HEK293T (cell line): ENCODE data around the gene KCNQ5.

Source experiments
- CTCF ChIA-PET: fragments of 350-600 bp; formaldehyde crosslinking; extraction: SDS; loops from one replicate; lab custom pipeline; 2021; ENCODE audit warnings: antibody characterized with exemption, inconsistent platforms; lab: Yijun Ruan, JAX
- POLR2A ChIA-PET: fragments of 350-600 bp; formaldehyde crosslinking; extraction: SDS; loops from one replicate; lab custom pipeline; 2020; ENCODE audit warnings: antibody characterized with exemption, inconsistent platforms; lab: Yijun Ruan, JAX
- DNase-seq: peaks from one replicate; pipeline ENCODE4 v3.0.0; 2012; ENCODE audit warnings: mixed read lengths; ENCODE audit errors: extremely low spot score
- ARNT ChIP-seq: fragments of 450-650 bp; IDR thresholded peaks from 2 replicates; pipeline ENCODE4 v1.6.1; 2017; ENCODE audit warnings: mild to moderate bottlenecking
- BHLHE40 ChIP-seq: fragments of 450-650 bp; IDR thresholded peaks from 2 replicates; pipeline ENCODE4 v1.6.1; 2016; ENCODE audit warnings: mild to moderate bottlenecking, moderate library complexity, borderline replicate concordance
- CTBP1 ChIP-seq: fragments of 450-650 bp; IDR thresholded peaks from 2 replicates; pipeline ENCODE4 v1.6.1; 2016; ENCODE audit warnings: borderline replicate concordance
- ELF4 ChIP-seq: fragments of 450-650 bp; IDR thresholded peaks from 2 replicates; pipeline ENCODE4 v1.6.1; 2017; ENCODE audit warnings: antibody characterized with exemption
- FOXA1 ChIP-seq: fragments of 450-650 bp; IDR thresholded peaks from 2 replicates; pipeline ENCODE4 v1.6.1; 2016; ENCODE audit warnings: mild to moderate bottlenecking
- FOXK2 ChIP-seq: fragments of 450-650 bp; IDR thresholded peaks from 2 replicates; pipeline ENCODE4 v1.6.1; 2016; ENCODE audit warnings: mild to moderate bottlenecking
- FOXM1 ChIP-seq: fragments of 450-650 bp; IDR thresholded peaks from 2 replicates; pipeline ENCODE4 v1.6.1; 2017; ENCODE audit warnings: mild to moderate bottlenecking, borderline replicate concordance
- HDGF ChIP-seq: fragments of 450-650 bp; IDR thresholded peaks from 2 replicates; pipeline ENCODE4 v1.6.1; 2017; ENCODE audit warnings: antibody characterized with exemption, borderline replicate concordance
- L3MBTL2 ChIP-seq: fragments of 450-650 bp; conservative IDR thresholded peaks from 2 replicates; pipeline ENCODE4 v1.6.1; 2016; ENCODE audit warnings: mild to moderate bottlenecking
- LEF1 ChIP-seq: fragments of 450-650 bp; IDR thresholded peaks from 2 replicates; pipeline ENCODE4 v1.6.1; 2017; ENCODE audit warnings: mild to moderate bottlenecking, borderline replicate concordance
- NFRKB ChIP-seq: fragments of 450-650 bp; IDR thresholded peaks from 2 replicates; pipeline ENCODE4 v1.6.1; 2016; ENCODE audit warnings: mild to moderate bottlenecking, moderate library complexity
- SP1 ChIP-seq: fragments of 450-650 bp; IDR thresholded peaks from 2 replicates; pipeline ENCODE4 v1.6.1; 2017
- SUZ12 ChIP-seq: fragments of 450-650 bp; IDR thresholded peaks from 2 replicates; pipeline ENCODE4 v1.6.1; 2016; ENCODE audit warnings: mild to moderate bottlenecking
- TARDBP ChIP-seq: fragments of 450-650 bp; IDR thresholded peaks from 2 replicates; pipeline ENCODE4 v1.6.1; 2016
- ZNF384 ChIP-seq: fragments of 450-650 bp; IDR thresholded peaks from 2 replicates; pipeline ENCODE4 v1.6.1; 2016
- TF ChIP-seq, protein P1 (sequence below): fragments of 450-650 bp; IDR thresholded peaks from 2 replicates; pipeline ENCODE4 v1.6.1; 2016

The KCNQ5 gene

DNA sequence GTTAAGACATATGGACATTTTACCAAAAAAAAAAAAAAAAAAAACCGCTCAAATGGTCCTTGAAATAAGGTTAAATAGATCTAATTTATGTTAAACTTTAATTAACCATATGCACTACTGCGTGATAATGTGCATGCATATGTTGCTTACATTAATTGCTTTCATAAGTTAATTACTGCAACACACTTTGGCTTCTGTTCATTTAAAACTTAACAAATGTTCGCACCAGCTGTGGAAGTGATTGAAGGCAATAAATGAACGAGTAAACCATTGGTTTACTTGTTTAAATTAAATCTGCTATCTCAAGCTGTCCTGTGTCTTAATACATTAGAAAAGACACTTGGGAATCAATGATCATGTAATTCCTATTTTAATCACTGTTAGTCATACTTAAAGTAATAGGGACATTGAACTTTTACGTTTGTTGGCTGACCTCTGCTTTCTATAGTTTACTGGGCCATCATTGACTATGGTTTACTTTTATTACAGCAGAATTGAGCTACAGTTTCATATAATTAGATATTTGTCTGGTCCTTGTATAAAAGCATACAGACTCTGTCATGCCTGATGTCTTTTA is 308.8 kb downstream of the KCNQ5 start:
- ChIA-PET POLR2A (no interaction called here), CTCF (interaction anchor here (0.6 kb wide), 1 partner anchor 315 kb away, joined by 3 read pairs; no protein-coding TSS in a partner anchor)
- no peak for TF ChIP-seq CTBP1
- no peak for TF ChIP-seq ELF4
- DNase-seq: no peak

DNA sequence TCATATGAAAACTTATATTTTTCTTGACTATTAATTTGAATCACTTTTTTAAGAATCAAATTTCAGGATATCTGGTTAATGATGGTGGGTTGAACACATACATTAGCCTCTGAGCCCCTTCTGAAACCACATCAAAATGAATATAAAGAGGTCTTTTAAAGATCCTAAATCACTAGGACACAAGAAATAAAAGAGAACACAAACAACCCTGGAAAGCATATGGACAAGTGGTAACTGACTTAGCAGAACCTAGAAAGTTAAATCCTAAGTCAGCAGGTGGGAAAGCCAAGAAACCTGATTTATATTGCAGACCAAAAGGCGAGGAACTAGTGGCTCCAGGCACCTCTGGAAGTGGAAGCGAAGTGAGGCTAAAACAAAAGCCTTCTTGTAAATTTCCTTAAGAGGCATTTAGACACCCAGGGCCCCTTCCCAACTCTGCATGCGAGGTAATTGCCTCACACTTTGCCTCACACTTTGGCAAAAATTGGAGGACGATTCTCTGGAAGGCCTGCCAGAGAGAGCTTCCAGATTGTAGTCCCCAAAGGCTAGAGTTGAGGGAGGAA is 309.5 kb downstream of the KCNQ5 start:
- TF ChIP-seq ARNT (no peak), ELF4 (no peak), FOXA1 (no peak), BHLHE40 (no peak), L3MBTL2 (no peak), FOXM1 (no peak), SUZ12 (no peak), CTBP1 (no peak), NFRKB (no peak), HDGF (no peak), LEF1 (no peak), FOXK2 (no peak), ZNF384 (no peak), SP1 (no peak)
- TF ChIP-seq, protein P1, sequence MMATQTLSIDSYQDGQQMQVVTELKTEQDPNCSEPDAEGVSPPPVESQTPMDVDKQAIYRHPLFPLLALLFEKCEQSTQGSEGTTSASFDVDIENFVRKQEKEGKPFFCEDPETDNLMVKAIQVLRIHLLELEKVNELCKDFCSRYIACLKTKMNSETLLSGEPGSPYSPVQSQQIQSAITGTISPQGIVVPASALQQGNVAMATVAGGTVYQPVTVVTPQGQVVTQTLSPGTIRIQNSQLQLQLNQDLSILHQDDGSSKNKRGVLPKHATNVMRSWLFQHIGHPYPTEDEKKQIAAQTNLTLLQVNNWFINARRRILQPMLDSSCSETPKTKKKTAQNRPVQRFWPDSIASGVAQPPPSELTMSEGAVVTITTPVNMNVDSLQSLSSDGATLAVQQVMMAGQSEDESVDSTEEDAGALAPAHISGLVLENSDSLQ: no peak
- ChIA-PET CTCF (no interaction called here), POLR2A (no interaction called here)
- DNase-seq: no peak

DNA sequence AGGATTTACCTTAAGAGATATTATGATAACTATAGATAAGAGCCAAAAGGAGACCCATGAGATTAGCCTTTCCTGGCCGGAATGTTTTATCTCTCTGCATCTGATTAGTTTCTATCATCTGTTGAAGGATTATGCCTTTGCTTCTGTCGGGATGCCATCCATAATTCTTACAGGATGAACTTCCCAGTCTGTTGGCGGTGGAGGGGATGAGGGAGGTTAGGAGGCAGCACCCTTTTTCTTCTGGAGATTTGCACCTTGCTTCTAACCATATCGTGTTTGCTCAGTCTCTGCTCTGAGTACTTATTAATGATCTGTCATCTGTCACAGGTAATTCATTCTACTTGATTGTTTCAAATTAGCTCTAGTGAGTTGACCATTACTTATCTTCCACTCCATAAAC is 311.4 kb downstream of the KCNQ5 start:
- ChIA-PET CTCF (no interaction called here), POLR2A (no interaction called here)
- DNase-seq: no peak
- TF ChIP-seq L3MBTL2 (no peak), SP1 (no peak), LEF1 (no peak), HDGF (no peak), FOXK2 (no peak), ZNF384 (no peak), FOXA1 (no peak), BHLHE40 (no peak), CTBP1 (no peak), TARDBP (no peak), NFRKB (no peak), ELF4 (no peak), FOXM1 (no peak), SUZ12 (no peak), ARNT (no peak)
- TF ChIP-seq, protein P1: no peak

DNA sequence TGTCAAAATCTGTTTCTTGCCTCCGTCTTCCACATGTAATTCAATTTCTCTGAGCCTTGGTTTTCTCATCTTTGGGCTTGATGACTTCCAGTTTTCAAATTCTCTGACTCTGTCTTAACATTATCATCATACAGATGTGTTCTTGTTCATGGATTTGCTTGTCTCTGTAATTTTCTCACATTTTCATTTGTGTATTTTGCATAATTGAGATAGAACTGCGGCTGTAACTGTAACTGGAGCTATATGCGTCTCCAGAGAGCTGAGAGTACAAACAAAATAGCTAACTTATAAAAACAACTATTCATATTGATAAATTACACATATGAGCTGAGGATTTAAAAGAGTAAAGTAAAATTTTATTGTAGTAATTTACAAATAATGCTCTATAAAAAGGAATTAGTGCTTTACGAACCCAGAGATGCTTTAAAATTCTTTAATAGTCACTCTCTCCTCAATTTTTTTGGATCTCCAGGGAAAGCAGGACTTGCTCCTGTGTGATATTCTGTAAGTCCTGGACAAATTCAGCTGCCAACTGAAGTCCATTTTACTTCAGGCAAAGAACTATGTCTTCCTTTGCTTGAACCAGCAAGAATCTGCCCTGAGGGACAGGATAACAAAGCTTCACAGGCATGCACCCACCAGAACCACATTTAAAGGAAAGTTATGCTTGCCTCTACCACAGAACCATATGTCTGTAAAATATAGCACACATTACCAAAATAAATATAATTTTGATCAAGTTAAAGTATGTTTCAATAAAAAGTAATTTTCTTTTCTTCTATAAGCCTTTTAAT is 315.1 kb downstream of the KCNQ5 start:
- ChIA-PET CTCF (no interaction called here), POLR2A (no interaction called here)
- DNase-seq: no peak
- TF ChIP-seq LEF1 (no peak), SUZ12 (no peak), L3MBTL2 (no peak), ZNF384 (no peak), SP1 (no peak), ELF4 (no peak)
- TF ChIP-seq, protein P1: no peak

DNA sequence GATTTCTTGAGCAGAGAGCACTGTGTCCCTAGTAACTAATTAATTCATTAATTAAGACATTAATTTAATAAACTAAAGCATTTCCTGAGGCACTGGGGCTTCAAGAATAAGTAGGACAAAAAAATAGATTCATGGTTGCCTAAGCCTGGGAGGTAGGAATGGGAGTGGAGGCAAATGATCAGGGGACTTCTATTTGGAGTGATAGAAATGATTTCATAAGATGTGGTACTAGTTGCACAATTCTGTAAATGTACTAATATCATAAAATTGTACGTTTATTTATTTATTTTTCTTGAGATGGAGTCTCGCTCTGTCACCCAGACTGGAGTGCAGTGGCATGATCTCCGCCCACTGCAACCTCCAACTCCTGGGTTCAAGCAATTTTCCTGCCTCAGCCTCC is 316.2 kb downstream of the KCNQ5 start:
- no peak for DNase-seq
- TF ChIP-seq FOXA1: no peak
- CTCF ChIA-PET: no interaction called here
- POLR2A ChIA-PET: no interaction called here

DNA sequence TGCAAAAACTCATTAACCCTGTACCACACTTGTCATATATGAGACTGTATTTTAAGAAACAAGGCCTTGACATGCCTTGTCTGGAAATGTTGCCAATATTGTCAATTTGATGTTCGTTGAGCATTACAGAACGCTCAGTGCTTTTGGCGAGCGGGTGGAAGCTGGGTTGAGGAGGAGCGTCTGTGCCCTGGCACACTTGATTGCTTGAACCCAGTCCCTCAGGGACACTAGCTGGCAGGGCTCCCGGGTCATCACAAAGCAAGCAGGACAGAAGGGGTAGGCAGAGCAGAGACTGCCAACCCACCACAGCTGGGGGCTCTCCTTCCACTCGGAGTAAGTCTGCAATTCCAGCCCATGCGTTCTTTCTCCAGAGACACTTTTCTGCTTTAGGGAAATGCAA is 317.1 kb downstream of the KCNQ5 start:
- TF ChIP-seq ELF4 (no peak), LEF1 (no peak), NFRKB (no peak), FOXK2 (no peak), BHLHE40 (no peak), ARNT (no peak), SP1 (no peak), FOXA1 (no peak), CTBP1 (no peak), HDGF (no peak), TARDBP (no peak), ZNF384 (no peak), L3MBTL2 (no peak), SUZ12 (no peak), FOXM1 (no peak)
- TF ChIP-seq, protein P1: no peak
- POLR2A ChIA-PET: no interaction called here
- no peak for DNase-seq
- CTCF ChIA-PET: no interaction called here
